COLO829 (cell line): ENCODE data around the gene TADA2A.
A peak's percentile ranks its signal among the peaks of the same experiment; 100 is the strongest.

Experiments
- DNase-seq: peaks from one replicate; pipeline ENCODE4 v3.0.0; 2012; ENCODE audit warnings: low spot score

TADA2A gene

DNA sequence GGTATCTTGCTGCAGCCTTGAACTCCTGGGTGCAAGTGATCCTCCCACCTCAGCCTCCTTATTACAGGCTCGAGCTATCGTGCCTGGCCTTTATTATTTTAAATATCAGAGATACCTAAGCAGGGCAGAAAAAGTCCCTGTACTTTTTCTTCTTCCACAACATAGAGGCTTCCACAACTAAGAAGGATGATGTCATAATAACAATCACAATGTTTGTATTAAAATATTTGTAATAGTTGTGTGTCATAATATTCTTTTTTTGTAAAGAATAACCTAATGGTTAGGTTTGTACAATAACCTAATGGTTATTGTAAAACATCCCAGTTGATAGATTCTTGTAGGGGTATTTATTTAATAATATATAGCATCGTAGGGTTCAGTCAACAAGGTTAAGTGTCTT, 56.4 kb downstream of the TADA2A start:
- DNase-seq, result no peak

DNA sequence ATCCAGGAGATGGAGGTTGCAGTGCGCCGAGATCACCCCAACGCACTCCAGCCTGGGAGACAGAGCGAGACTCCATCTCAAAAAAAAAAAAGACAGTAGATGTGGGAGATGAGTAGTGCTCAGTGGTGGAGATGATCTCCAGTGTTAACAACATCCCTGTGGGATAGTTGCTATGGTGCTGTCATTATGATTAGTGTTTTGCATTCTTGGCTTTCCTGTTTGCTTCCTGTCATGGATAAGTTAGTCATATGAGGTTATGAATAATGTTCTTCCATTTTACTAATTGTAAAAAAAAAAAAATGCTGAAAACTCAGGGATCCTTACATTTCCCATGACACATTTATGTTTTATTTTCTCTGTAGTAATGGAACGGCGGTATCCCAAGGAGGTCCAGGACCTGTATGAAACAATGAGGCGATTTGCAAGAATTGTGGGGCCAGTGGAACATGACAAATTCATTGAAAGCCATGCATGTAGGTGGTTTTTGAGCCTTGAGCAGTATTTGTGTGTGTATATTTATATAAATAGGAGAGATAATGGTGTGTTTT, 58.5 kb downstream of the TADA2A start:
- DNase-seq, result no peak

DNA sequence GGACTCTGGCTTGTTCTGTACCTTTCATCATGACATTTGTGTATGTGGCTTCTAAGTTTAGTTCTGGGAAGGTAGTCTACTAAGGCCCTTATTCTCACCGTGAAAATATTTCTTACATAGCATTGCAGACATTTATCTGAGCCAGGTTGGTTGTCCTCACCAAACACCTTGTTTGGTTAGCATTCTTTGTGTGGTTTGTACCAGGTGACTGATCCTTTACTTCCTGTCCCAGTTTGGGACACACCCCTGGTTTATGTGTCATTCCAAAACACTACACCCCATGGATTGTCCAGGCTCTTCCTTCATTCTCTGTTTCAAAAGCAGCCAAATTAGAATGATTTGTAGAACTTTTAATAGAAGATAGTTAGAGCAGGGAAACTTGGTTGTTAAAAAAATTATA, 59.8 kb downstream of the TADA2A start:
- DNase-seq, result no peak

DNA sequence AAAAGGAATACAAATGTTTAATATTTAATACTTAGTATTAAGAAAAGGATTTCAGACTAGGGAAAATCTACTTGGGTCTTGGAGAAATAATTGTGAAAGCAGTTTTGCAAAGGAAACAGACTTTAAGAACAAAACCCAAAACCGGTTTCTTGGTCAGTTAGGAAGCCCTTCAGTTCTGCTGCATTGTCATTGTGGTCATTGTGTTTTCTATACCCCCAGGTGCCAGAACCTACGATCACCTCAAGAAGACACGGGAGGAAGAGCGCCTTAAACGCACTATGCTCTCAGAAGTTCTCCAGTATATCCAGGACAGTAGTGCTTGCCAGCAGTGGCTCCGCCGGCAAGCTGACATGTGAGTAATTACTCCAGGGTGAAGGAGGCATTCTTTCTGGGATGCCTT, 63.5 kb downstream of the TADA2A start:
- no peak for DNase-seq

DNA sequence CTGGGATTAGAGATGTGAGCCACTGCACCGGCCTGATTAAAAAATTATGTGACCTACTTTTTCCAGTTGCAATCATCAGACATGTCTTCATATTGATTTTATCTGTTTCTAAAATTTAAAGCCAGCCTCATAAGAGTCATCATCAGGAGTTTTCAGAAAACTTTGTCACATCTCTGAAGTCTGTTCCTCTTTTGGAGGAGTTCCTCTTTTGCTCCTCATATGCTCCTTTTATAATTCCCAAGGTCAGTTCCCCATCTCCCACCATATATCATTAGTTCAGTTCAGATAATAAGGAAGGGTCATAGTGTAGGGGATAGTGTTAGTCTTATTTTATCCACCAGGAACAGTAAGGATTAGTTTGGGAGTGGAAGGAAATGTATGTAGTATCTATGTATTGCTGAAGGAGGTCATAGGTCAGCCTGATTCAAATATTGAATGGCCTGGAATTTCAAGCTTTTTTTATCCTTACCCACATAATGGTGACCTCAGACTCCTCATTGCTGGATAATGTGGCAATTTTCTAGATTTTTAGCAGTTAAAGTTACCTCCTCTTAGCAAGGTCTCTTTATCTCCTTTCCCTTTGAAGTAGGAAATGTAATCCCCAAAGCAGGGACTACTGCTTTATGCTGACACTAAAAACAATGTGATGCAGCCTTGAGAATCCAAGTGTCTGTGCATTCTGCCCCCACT, 69.2 kb downstream of the TADA2A start:
- no peak for DNase-seq

DNA sequence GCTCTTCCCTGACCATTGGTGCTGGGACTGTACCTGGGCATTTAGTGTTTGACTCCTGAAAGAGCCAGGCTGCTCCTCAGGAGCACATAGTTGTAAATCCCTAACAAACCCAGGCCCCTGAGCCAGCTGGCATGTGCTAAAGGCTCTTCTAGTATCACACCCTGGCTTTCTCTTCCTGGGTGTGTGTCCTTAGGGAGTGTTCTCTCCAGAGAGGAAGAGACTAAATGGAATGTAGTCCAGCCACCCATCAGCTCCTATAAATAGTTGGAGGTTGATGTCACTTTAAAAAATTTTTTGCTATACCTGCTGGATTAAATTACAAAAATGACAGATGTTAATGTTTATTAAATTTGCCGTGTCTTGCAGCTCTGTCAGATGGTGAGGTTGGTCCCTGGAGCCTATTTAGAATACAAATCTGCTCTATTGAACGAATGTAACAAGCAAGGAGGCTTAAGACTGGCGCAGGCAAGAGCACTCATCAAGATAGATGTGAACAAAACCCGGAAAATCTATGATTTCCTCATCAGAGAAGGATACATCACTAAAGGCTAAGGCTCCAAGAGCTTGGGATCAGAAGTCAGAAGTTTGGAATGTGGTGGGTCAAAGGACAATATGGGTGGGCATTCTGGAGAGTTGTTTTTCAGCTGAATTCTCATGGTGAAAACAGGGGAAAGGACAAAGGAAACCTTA, 69.9 kb downstream of the TADA2A start:
- DNase-seq, result no peak

DNA sequence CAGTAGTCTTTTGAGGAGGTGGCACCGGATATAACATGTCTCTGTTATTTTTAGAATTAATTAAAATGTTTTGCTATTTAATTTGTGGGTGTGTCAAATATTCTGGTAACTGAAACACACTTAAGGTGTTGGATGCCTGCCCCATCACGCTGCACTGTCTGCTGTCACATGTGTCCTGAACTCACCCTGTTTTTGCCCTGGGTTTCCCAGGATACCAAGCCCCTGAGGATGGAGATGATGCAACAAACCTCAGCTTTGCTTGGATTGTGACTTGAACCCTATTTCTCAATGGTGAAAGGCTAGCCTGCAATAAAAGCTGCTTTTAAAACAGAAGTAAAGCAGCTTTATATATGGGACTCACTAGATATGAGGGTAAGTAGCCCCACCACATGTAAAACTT, 71.5 kb downstream of the TADA2A start:
- DNase-seq, result no peak

DNA sequence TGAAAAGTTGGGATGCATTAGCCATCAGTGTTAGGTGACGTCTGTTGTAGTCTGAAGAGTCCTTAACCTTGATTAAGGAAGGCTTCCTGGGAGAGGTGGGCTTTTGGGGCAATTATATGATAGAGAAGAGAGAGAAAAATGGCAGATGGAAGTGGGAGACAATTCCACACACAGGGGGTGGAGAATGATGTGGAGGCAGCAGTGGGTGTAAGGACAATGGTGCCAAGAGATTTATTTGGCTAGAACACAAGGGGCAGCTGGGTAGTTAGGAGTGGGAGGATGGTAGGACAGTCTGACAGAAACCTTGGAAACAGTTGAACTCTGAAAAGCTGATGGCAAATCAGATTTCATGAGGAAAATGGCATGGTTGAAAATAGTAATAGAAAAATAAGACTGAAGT, 72.3 kb downstream of the TADA2A start:
- no peak for DNase-seq

DNA sequence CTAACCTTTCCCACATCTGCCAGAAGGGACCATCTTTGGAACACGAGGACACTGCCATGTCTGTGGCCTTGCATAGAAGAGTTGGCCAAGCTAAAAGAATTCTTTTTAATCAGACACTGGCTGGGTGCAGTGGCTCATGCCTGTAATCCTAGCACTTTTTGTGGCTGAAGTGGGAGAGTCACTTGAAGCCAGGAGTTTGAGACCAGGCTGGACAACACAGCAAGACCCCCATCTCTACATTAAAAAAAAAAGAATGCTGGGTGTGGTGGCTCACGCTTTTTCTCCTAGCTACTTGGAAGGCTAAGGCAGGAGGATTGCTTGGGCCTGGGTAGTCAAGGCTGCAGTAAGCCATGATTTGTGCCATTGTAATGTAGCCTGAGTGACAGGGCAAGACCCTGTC, 73.7 kb downstream of the TADA2A start:
- no peak for DNase-seq

DNA sequence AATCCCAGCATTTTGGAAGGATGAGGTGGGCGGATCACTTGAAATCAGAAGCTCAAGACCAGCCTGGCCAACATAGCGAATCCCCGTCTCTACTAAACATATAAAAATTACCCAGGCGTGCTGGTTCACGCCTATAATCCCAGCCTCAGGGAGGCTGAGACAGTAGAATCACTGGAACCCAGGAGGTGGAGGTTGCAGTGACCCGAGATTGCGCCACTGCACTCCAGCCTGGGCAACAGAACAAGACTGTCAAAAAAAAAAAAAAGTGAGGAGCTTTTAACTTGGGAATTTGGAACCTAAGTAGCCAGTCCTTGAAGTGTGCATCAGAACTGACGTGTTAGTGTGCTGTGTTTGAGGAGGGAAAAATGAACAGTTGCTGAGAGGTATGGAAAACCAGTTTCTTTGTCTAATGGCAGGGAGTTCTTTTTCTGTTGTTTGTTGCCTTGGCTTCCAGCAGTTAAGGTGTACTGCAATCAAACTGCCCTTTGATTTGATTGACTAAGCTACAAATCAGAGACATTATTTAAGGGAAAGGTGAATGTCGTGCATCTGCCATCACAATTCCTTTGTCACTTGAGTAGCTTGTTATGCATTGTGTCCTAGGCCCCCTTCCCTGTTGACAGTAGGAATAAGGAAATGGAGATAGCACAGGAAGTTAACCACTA, 74.4 kb downstream of the TADA2A start:
- DNase-seq, result no peak

DNA sequence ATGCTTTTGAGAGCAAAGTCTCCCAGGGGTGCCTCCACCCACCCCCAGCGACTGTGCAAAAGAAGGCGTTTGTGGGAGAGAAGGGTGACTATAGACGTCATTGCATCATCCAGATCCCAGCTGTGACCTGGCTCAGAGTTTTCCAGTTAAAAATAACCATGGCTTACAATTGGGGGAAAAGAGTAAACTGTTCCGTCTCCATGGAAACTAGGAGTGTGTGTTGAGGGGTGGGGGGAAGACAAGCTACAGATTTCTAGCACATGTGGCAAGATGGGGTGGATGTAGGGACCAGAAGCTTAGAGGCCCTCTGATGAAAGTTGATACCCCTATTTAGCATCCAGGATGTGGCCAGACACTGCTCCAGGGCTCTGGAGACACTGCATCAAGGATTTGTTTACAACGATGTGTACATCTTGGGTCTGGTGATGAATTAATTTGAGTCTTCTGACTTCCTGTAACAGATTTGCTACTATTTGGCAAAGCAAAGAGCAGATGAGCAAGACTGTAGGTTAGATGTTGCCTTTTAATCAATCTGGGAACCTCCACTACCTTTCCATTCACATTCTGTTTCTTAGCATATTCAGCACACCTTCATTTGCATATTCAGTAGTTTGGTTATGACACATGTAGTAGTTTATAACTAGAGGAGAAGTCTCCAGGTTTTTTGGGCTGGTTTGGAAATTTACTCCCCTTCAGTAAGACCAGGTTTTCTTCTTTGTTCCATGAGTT, 76.8 kb downstream of the TADA2A start:
- peak; percentile 53 for DNase-seq

DNA sequence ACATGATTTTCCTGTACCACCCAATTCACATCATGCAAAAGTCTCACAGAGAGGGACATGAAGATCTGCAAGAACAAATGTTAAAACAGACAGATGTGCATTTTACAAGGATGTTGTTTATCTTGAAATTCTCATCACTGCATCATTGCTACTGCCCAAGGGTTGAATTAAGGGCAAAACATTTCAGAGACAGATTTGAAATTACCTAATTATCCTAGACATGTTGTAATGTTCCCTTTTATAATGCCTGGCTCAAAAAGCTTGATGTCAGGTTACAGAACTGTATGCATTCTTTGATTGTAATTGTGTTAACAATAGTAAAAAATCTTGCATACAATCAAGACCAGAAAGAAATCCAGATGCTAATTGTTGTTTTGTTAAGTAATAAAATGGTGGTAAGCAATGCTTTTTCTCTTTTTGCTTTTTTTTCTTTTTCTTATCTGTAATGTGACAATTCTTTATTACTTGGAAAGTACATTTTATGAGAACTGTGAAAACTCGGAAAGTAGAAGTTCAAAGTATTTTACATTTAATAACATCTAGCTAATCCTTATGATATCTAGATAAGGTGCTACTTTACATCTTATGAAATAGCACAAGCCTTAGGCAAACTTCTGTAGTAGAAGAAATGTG, 79.4 kb downstream of the TADA2A start:
- DNase-seq, result no peak

DNA sequence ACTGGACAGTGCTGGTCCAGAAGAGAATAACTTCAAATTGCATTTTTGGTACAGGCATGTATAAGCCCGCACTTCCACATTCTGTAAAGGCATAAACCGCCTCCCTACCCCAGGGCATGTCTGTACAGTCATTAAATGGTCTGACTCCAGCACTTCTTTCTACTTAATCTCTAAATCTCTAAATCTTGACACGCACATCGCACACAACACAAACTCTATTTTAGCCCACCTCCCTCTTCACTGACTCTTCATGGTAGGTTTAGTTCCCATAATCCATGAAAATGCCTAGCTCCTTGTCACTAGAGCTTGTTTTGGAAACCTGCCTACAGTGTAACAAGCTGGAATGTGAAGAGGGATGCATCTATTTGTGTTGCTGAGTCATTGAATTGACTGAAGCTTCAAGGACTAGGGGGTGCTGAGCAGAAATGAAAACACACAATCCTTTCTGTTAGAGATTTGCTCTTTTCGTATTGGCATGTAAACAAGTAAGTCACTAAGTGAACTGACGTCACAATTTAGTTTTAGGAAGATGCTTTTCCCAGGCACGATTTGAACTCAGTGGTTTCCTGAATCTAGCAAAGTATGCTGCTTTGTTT, 81.4 kb downstream of the TADA2A start:
- peak; percentile 85 for DNase-seq

DNA sequence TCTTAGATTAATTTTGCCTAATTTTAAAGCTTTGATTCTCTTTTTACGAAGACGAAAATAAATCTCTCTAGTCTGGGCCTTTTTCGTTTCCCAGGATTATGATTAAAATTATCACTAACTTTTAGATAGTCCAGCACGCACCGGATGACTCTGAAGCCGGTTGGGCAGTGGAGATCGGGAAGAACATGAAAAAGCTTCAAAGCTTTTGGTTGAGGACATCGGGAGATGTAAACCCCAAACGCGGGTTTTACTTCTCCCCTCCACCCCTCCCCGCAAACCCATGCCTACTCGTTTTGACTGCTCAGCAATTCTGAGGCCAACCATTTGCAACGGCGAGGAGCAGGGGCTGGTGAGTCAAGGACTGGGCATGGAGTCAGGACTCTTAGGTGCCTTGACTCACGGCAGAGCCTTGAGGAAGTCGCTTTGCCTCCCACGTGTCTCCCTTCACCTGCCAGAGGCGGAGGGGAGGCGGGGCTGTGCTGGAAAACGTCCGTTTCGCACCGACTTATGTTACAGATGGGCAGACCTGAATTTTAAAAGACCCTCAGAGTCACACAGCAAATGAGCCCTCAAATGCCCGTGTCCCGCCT, 82.0 kb downstream of the TADA2A start:
- peak; percentile 50 for DNase-seq

DNA sequence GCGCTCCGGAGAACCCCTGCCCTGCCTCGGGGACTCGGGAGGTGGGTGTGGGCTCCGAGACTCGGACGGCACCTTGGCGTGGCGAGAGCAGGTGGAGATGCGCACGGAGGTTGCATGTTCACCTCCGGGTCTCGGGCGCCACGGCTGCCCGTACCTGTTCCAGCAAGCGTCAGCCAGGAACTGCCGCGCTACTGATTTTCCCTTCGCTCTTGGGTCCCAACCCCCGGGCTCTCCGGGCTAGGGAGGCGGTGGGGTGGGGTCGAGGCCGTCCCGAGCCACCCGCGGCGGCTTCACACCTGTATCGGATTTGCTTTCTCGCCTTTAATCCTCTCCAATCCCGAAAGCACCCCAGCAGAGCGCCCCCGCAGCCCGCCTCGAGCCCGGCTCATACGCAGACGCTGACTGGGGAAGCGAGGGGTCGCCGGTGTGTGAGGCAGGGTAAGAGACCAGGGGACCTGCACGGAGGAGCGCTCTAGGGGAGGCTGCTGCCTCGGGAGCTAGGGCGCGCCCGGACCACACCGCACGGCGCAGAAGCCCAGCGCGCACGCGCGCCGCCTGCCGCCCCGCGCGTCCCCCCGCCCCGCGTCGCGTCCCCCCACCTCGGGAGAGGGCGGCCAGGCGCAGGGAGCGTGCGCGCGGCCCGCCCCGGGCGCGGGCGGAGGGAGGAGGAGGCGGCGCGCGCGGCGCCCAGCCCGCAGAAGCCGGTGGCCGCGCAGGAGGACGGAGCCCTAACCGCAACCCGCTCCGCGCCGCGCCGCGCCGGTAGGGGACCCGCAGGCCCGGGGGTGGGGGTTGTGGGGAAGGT, 82.7 kb downstream of the TADA2A start, which contains the start of gene DUSP14:
Gene DUSP14 (plus strand): TSS at position 695 of the 805 bp plus-strand sequence. CDS start 22,382 bp downstream, outside the sequence.
- peak; percentile 83 for DNase-seq

DNA sequence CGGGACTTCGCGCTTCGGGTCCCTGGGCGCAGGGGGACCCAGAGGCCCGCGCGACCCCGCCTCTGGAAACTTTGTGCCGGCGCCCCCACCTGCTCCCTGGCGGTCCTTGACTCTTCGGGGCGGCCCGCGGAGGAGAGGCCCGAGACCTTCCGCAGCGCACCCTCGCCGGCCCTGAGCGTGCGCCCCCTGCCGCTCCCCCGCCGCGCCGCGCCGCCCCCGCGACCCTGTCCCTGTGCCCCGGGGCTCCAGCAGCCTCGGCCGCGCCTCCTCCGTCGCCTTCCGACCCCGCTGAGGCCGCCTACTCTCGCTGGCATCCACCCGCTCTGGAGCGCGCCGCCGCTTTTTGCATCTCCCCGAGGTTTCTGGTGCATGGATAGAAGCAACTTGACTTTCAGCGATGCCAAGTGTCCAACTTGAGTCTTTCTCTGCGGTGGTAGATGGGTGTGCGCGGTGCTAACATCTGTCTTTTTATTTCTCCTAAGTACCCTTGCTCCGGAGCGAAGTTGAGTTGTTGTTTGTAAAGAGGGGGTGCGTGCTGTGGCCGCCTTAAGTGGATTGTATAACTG, 83.4 kb downstream of the TADA2A start:
- DNase-seq, result no peak

DNA sequence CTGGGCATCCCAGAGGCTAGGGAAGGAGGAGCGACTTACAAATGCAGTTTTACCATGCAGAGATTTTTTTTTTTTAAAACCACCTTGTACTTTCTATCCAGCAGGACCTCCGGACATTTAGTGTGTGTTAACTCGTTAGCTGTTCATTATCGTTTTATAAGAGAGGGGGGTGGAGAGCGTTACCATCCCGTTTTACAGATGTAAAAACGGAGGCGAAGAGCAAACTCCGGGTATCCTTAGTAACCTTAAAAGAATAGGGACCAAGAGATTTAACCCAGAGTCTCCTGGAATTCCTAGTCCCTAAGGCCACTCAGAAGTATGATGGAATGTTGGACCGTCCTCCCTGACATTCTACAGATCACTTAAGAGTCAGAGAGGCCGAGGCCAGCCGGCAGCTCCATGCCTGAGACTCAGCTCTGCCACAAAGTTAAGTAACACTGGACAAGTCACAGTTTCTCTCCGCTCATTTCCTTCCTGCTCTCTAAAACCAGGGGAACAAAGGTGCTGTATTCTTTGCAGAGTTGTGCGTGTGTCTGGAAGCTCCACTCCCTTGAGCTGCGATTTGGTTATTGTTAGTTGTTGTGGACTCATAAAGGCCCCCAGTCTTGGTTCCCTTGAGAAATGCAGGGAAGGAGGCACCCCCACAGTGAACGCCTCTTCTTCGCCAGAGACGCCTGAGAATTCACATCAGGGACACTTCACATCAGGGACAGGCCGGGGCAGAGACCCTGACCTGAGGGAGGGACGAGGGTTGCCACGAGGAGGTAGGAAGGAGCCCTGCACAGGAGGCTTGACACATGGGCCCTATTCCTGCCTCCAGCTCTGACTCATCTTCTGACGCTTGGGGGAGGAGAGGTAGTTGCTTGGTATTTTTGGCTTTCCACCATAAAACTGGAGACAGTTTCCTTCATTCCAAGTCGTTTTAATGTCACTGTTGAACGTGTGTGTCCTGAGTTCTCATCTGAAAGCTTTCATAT, 84.2 kb downstream of the TADA2A start:
- peak; percentile 77 for DNase-seq

DNA sequence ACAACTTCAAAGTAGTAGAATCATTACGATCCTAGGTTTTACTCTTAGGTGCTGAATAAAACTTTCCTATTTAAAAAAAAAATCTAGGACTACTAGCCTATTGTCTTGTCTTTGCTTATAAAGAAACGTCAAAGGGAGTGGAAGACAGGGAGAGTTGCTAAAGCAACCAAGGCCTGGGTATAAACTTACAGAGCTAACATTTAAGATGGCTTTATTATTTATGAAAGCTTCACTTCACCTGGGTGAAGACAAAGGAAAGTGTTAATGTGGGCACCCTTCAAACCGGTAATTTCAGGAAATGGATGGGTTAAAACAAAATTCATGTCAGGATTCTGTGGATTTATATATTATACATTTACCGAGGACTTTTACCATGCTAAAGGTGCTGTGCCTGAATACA, 85.5 kb downstream of the TADA2A start:
- DNase-seq, result no peak
